Peyer's patch (tissue), 4 donors: Measurements from ENCODE around the gene NANOS1.

Experiments used
- CTCF ChIP-seq, 6 experiments: fragments of 450-650 bp in 4 of 6; fragments of 200-600 bp in 2 of 6; sonication (generic) in 1 of 6; IDR thresholded peaks; one replicate each; pipeline ENCODE4 v1.5.1; 2017 to 2019; ENCODE audit warnings: antibody characterized with exemption in 6 of 6, mild to moderate bottlenecking in 3 of 6, moderate library complexity in 1 of 6
- POLR2A ChIP-seq, 2 donors: fragments of 450-650 bp; IDR thresholded peaks; one replicate each; pipeline ENCODE4 v1.5.1; 2017; ENCODE audit warnings: antibody characterized with exemption in 2 of 2, mild to moderate bottlenecking in 2 of 2, moderate library complexity in 2 of 2

- no peak for TF ChIP-seq CTCF (IDR thresholded peaks at IDR 0.05)
- TF ChIP-seq POLR2A (IDR thresholded peaks at IDR 0.05): no peak
Observed at GRCh38 chr10:119007211-119007574, 22.3 kb upstream of the NANOS1 start.
